GM18517 (cell line): ENCODE data around the gene SBF2.
"Not testable (repeated sequence)": the region's sequence is repeated elsewhere in the genome, so short reads cannot be mapped to it uniquely, and the experiment has no call there.

Experiments
- ATAC-seq: cut with Tn5 transposase; IDR thresholded peaks from one replicate; pipeline ENCODE4 v1.9.1; 2021; ENCODE audit warnings: mild to moderate bottlenecking, moderate library complexity; ENCODE audit not compliant: unreplicated experiment

SBF2 gene

DNA sequence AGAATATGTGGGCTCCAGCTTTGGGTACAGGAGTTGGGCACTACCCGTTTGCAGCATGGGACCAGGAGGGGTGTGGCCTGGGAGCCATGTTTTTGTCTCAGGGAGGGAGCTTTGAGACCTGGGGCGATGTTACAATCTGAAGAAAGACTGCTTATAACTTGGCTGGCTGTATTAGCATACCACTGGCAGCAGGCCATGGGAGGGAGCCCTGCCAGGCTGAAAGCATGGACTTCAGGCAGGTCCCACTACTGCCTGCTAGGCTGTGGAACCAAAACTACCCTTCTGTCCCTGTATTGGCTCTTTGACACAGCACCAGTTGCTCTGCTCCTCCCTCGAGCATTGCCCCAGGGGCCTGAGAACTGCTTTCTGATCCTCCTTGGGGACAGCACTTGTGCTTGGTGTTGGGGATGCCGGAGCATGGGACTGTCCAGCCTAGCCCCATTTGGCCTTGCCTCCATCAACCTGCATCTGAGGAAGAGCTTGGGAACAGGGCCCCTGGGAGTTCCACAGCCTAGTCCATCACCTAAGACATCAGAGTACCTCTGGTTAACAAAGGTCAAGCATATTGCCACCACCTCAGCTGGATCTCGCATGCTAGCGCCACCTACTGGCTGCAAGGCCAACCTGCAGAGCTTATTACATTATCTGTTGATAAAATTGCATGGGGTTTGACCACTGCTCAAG, 217.4 kb downstream of the SBF2 start:
- ATAC-seq = no peak

GRCh38 chr11:10075141-10075540, 218.9 kb downstream of the SBF2 start:
- ATAC-seq = no peak

DNA sequence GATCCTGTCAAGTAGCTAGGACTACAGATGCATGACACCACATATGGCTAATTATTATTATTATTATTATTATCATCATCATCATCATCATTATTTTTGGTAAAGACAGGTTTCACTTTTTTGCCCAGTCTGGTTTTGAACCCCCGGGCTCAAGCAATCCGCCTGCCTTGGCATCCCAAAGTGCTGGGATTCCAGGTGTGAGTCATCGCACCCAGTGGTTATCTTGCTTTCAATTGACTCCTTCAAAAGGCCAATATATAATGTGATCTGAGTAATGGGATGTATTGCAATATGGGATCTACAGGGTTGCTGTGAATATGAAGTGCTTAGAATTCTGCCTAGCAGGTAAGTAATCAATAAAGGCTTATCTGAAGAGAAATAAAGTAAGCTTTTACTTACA, 221.2 kb downstream of the SBF2 start:
- ATAC-seq = no peak

DNA sequence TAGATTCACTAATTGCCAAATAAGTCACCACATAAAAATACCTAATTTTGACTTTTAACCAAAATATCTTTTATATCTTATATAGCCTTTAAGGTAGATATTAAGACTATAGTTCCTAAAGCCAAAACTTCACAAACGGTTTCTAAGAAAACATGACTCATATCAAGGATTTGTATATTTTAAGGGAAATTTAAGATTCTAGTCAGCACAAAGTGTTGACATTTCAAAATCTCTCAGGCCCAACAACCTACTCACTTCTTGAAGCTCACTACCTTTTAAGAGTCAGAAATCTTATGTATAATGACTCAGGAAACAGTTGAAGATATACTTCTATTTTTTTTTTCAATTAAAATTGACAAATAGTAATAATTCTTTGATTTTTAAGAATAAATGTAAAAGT, 221.9 kb downstream of the SBF2 start:
- no peak for ATAC-seq

GRCh38 chr11:10067629-10068300, 226.3 kb downstream of the SBF2 start:
- ATAC-seq = no peak

DNA sequence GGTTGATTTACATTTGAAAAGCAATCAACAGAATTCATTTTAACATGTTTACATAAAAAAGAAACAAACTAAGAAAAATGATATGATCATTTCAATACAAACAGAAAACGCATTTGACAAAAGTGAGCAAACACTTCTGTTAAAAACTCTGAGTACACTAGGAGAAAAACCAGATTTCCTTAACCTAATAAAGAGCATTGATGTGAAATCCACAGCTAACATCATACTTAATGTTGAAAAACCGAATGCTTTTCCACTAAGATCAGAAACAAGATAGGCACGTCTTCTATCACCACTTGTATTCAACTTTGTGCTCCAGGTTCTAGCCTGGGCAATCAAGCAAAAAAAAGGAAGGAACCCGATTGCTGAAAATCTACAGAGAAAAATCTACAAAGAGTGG, 227.6 kb downstream of the SBF2 start:
- no peak for ATAC-seq

- ATAC-seq = no peak
Measured at GRCh38 chr11:10064828-10065227, 229.2 kb downstream of the SBF2 start.

- ATAC-seq = no peak
Measured at GRCh38 chr11:10058356-10058755, 235.7 kb downstream of the SBF2 start.

DNA sequence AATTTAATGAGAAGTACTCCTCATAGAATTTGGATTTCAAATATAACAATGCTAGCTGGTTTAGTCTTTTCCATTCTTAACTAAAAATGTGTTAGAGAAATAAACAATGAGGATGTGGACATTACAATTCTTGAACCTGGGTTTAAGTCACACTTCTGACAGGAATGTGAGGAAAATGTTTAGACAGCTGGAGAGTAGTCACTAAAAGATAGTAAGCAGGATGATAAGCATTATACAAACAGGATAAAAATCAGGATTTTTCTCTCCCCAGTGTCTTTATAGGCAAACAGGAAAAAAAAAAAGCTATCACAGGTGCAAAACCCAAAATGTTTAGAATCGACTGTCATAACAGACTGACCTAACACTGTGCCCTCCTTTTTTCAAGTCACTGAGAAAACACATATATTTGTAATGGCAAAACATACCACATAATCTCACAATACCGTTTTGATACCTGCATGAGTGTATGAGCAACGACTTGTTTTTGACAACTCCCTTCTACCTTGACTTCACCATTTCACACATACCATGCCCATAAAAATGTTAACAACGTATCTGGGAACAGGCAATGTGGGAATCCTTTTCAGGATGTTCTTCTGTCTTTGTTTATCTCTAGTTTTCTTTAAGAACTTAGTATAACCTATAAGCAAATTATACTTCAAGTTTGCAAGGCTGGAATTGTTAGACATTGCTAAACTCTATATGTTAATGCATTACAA, 242.0 kb downstream of the SBF2 start:
- no peak for ATAC-seq

GRCh38 chr11:10050561-10050960, 243.5 kb downstream of the SBF2 start:
- ATAC-seq = no peak

GRCh38 chr11:10049756-10050155, 244.3 kb downstream of the SBF2 start:
- ATAC-seq = no peak

- no peak for ATAC-seq
Measured at GRCh38 chr11:10048350-10048749, 245.7 kb downstream of the SBF2 start.

DNA sequence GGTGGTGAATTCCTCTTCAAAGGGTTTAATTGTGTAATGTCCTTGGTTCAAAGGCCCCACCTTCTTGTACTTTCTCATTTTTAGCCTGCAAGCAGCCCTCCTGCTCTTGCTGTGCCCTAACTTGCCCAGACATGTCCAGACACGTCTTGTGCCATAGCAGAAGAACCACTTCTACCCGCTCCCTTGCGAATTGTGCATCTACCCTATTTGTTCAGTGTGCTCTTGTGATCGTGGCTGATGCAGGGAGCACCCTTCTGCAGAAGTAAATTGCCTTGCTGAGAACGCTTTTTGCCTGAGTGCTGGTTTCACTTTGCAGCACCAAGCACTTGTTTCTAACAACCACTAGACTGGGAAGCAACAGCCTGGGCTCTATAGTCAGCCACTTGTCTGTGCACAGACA, 249.4 kb downstream of the SBF2 start:
- no peak for ATAC-seq

- ATAC-seq = no peak
Measured at GRCh38 chr11:10042699-10043098, 251.3 kb downstream of the SBF2 start.

GRCh38 chr11:10041748-10042446, 252.1 kb downstream of the SBF2 start:
- no peak for ATAC-seq

- ATAC-seq = no peak
Measured at GRCh38 chr11:10041332-10041731, 252.7 kb downstream of the SBF2 start.

- ATAC-seq = no peak
Measured at GRCh38 chr11:10038521-10039302, 255.3 kb downstream of the SBF2 start.

GRCh38 chr11:10035932-10036331, 258.1 kb downstream of the SBF2 start:
- ATAC-seq = not testable (repeated sequence)

DNA sequence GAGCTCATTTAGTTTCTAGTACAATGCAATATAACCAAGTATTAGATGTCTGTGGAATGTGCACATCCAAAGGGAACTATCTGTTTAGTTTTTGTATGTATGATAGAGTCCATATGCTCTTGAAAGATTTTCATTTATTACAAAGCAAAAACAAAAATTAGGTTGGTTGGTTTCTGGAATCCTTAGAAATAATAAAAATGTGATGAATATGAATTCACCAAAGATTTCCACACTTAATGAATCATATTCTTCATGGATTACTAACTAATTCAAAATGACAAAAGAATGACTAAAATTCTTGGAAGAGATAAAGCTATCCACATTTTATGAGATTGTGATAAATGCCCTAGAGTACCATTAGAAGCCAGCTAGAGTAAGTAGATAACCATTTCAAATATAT, 261.1 kb downstream of the SBF2 start:
- no peak for ATAC-seq

DNA sequence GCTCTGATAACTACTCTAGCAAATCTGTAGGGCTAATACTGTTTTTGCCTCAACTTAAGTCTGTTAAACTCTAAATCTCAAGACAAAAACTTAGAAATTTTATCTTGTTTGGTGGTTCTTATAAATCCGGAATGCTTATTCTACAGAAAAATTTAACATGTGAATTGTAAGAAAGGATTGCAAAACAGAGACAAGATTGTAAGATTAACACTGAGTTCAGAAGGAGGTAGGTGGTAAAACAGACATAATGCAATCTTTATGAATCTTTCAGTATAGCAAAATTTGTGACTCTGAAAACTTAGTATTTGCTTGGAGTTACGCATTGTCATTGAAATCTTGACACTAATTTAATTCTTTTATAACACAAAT, 263.9 kb downstream of the SBF2 start:
- no peak for ATAC-seq
